OCI-LY1 (cell line): ENCODE results near the gene SUPT3H.

Experiments used
- H2AFZ ChIP-seq: fragments of 200-600 bp; sonication (generic), shearing (Covaris generic); 2 replicates; pipeline ENCODE4 v1.6.0; 2014; ENCODE audit warnings: antibody characterized with exemption, mild to moderate bottlenecking, low read length
- H3F3A ChIP-seq: fragments of 200-600 bp; sonication (generic), shearing (Covaris generic); 2 replicates; pipeline ENCODE4 v1.6.0; 2014; ENCODE audit warnings: mild to moderate bottlenecking, antibody characterized with exemption, low read length, moderate library complexity; ENCODE audit not compliant: insufficient read depth
- H3K27ac ChIP-seq: fragments of 200-600 bp; sonication (generic); 2 replicates; pipeline ENCODE4 v1.5.1; 2014; ENCODE audit warnings: low read length, mixed run types, mild to moderate bottlenecking, low read depth; ENCODE audit not compliant: poor library complexity, severe bottlenecking
- H3K27me3 ChIP-seq: fragments of 200-600 bp; sonication (generic); 2 replicates; pipeline ENCODE4 v1.6.0; 2014; ENCODE audit warnings: antibody characterized with exemption, mild to moderate bottlenecking, low read length, moderate library complexity; ENCODE audit not compliant: insufficient read depth
- H3K36me3 ChIP-seq: fragments of 200-600 bp; sonication (generic); 2 replicates; pipeline ENCODE4 v1.6.1; 2014; ENCODE audit warnings: mild to moderate bottlenecking, antibody characterized with exemption, low read length, moderate library complexity, mixed read lengths; ENCODE audit not compliant: insufficient read depth
- H3K4me1 ChIP-seq: fragments of 200-600 bp; sonication (generic); 2 replicates; pipeline ENCODE4 v1.5.1; 2014; ENCODE audit warnings: mild to moderate bottlenecking, low read length, moderate library complexity; ENCODE audit not compliant: insufficient read depth, severe bottlenecking
- H3K4me2 ChIP-seq: fragments of 200-600 bp; sonication (generic), shearing (Covaris generic); 2 replicates; pipeline ENCODE4 v1.6.1; 2014; ENCODE audit warnings: low read length
- H3K4me3 ChIP-seq: fragments of 200-600 bp; sonication (generic); 2 replicates; pipeline ENCODE4 v1.5.1; 2014; ENCODE audit warnings: low read length, low read depth, mild to moderate bottlenecking, mixed read lengths; ENCODE audit not compliant: poor library complexity, severe bottlenecking
- H3K79me2 ChIP-seq: fragments of 200-600 bp; shearing (Covaris generic); 2 replicates; pipeline ENCODE4 v1.6.1; 2016; ENCODE audit warnings: mixed run types, low read length, mixed read lengths; ENCODE audit not compliant: insufficient read depth
- H3K9ac ChIP-seq: fragments of 200-600 bp; sonication (generic), shearing (Covaris generic); 2 replicates; pipeline ENCODE4 v1.6.1; 2014; ENCODE audit warnings: mild to moderate bottlenecking, low read length, mixed read lengths
- H3K9me2 ChIP-seq: fragments of 200-600 bp; sonication (generic), shearing (Covaris generic); 2 replicates; pipeline ENCODE4 v1.6.1; 2014; ENCODE audit warnings: low read depth, mild to moderate bottlenecking, low read length, mixed read lengths
- H3K9me3 ChIP-seq: fragments of 200-600 bp; shearing (Covaris generic); 2 replicates; pipeline ENCODE4 v1.6.1; 2014; ENCODE audit warnings: low read length, mixed read lengths
- H4K20me1 ChIP-seq: fragments of 200-600 bp; sonication (generic), shearing (Covaris generic); 2 replicates; pipeline ENCODE4 v1.6.0; 2016; ENCODE audit warnings: mild to moderate bottlenecking, low read length; ENCODE audit not compliant: insufficient read depth
- EZH2 ChIP-seq: fragments of 200-600 bp; sonication (generic), shearing (Covaris generic); IDR thresholded peaks from 2 replicates; pipeline ENCODE4 v1.8.0; 2017; ENCODE audit warnings: borderline replicate concordance, mixed run types, mild to moderate bottlenecking, antibody characterized with exemption, low read length, moderate library complexity, mixed read lengths
- TF ChIP-seq, protein P1 (sequence below): fragments of 200-600 bp; sonication (generic), shearing (Covaris generic); IDR thresholded peaks from 2 replicates; pipeline ENCODE4 v1.5.1; 2017; ENCODE audit warnings: mild to moderate bottlenecking, antibody characterized with exemption, low read length, moderate library complexity, mixed read lengths

The SUPT3H gene

DNA sequence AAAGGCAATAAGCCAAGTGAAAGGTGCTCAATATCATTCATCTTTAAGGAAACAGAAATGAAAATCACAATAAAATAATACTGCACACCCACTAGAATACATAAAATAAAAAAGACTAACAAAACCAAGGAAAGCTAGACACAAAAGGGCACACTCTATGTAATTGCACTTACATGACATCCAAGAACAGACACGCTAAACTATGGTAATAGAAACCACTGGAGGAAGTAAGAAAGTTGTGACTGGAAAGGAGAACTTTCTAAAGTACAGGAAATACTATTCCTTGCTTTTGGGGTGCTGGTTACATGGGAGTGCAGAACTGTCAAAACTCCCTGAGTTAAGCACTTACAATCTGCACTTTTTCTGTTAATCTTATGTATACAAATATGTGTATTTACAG is 303.3 kb downstream of the SUPT3H start:
- H3K36me3 ChIP-seq: no peaks in the 10 kb centered on the region
- no peaks in the 10 kb centered on the region for H3K4me1 ChIP-seq
- H3K9me3 ChIP-seq: no peaks in the 10 kb centered on the region
- no peaks in the 10 kb centered on the region for H3K27me3 ChIP-seq
- H3K79me2 ChIP-seq: no peaks in the 10 kb centered on the region
- no peaks in the 10 kb centered on the region for H3F3A ChIP-seq
- no peak overlapping the region for H3K27ac ChIP-seq
- H3K4me2 ChIP-seq: no peak overlapping the region
- H2AFZ ChIP-seq: no peak overlapping the region
- H4K20me1 ChIP-seq: no peaks in the 10 kb centered on the region
- no peak overlapping the region for H3K4me3 ChIP-seq
- no peaks in the 10 kb centered on the region for H3K9me2 ChIP-seq
- H3K9ac ChIP-seq: no peak overlapping the region
- TF ChIP-seq, protein P1, sequence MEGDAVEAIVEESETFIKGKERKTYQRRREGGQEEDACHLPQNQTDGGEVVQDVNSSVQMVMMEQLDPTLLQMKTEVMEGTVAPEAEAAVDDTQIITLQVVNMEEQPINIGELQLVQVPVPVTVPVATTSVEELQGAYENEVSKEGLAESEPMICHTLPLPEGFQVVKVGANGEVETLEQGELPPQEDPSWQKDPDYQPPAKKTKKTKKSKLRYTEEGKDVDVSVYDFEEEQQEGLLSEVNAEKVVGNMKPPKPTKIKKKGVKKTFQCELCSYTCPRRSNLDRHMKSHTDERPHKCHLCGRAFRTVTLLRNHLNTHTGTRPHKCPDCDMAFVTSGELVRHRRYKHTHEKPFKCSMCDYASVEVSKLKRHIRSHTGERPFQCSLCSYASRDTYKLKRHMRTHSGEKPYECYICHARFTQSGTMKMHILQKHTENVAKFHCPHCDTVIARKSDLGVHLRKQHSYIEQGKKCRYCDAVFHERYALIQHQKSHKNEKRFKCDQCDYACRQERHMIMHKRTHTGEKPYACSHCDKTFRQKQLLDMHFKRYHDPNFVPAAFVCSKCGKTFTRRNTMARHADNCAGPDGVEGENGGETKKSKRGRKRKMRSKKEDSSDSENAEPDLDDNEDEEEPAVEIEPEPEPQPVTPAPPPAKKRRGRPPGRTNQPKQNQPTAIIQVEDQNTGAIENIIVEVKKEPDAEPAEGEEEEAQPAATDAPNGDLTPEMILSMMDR: no peak
- no peak for TF ChIP-seq EZH2

DNA sequence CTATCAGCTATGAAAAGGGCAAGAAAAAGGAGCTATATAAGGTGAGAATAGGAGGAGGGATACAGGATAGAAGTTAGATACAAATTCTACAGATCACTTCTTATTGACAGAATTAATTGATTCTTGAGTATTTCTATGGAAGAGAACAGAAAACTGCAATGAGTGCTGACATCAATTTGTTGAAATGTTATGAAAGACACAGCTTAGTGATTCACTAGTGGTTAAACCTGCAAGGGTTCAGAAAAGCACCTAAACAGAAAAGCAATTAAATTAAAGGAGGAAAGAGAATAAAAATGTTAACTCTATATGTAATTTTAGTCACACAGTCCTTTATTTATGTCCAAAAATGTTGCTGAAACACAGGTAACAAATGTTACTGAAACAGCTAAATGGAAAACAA is 304.0 kb downstream of the SUPT3H start:
- H3K27ac ChIP-seq: no peak overlapping the region
- no peak overlapping the region for H2AFZ ChIP-seq
- TF ChIP-seq, protein P1: no peak
- TF ChIP-seq EZH2: no peak

DNA sequence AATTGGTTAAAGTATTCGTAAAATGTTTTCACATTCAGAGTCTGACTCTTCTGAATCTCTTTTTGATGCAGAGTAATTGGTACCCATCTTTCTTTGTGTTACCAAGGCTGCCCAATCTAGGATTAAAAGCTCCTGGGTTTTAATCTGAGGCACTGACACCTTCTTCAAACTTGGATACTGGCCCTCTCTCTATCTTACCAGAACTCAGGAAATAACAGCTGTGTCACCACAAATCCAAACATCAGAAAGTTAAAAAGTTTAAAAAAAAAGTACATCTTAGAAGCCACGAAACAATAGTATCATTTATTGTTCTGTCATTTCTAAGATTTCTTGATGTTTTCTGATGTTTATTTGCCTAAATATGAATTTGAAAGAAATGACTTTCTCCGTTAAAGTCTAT is 305.1 kb downstream of the SUPT3H start:
- no peaks in the 10 kb centered on the region for H3K79me2 ChIP-seq
- no peaks in the 10 kb centered on the region for H4K20me1 ChIP-seq
- no peaks in the 10 kb centered on the region for H3K36me3 ChIP-seq
- H3K27ac ChIP-seq: no peak overlapping the region
- H3K9me3 ChIP-seq: no peaks in the 10 kb centered on the region
- H3K4me2 ChIP-seq: no peak overlapping the region
- TF ChIP-seq, protein P1: no peak
- no peak for TF ChIP-seq EZH2
- no peaks in the 10 kb centered on the region for H3K9me2 ChIP-seq
- no peak overlapping the region for H2AFZ ChIP-seq
- H3F3A ChIP-seq: no peaks in the 10 kb centered on the region
- no peak overlapping the region for H3K9ac ChIP-seq
- H3K4me3 ChIP-seq: no peak overlapping the region
- no peaks in the 10 kb centered on the region for H3K27me3 ChIP-seq
- no peaks in the 10 kb centered on the region for H3K4me1 ChIP-seq

More for the DNA sequence above, 304.0 kb downstream of the SUPT3H start:
- Histone ChIP-seq H3K4me1 (no peaks in the 10 kb centered on the region), H3K27me3 (no peaks in the 10 kb centered on the region), H3K36me3 (no peaks in the 10 kb centered on the region), H3K9me3 (no peaks in the 10 kb centered on the region), H3F3A (no peaks in the 10 kb centered on the region), H3K79me2 (no peaks in the 10 kb centered on the region), H3K4me2 (no peak overlapping the region), H3K4me3 (no peak overlapping the region), H3K9ac (no peak overlapping the region), H3K9me2 (no peaks in the 10 kb centered on the region), H4K20me1 (no peaks in the 10 kb centered on the region)
